ENCODE results near the gene VEGFA.

Gene VEGFA

DNA sequence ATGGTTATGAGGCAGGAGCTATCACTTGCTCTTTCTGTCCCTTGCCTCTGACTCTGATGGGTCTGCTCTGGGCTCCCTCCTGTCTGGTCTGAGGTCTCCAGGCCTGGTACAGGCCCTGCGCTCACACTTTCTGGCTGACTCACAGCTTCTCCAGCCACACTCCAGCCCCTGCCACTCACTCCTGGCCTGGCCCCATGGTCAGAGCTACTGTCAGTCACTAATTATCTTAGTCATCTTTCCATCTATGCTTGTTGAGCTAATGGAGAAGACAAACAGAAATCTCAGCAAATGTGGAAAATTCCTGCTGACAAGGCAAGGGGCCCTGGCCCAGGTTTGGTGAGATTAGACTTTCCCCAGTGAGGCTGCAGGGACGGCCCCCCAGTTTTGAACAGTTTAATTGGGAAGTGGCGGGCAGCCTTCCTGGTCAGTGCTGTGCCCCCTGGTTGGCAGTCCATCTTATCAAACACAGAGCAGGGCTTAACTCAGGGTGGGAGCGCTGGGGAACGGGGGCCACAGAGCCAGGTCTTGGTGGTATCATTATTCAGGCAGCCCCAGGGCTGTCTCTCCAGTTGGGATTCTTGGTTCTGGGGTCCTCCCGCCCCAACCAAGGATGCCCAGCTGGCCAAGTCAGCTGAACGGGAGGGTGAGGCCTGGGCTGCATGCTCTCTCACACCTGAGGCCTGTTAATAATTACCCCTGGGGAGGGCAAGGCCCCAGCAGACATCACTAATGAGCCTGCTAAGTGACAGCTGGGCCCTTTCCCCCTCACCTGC, 63.4 kb downstream of the VEGFA start:
- peaks cover 19 to 41% of the 10 kb centered on the region in 2 donors for H3K27me3 Mint-ChIP-seq
- DNase-seq: no peak
- no peak for ATAC-seq (replicated peaks)
- H3K4me1 Mint-ChIP-seq (ENCODE audit: low read depth in 2 of 2): no peaks in the 10 kb centered on the region
- H3K4me3 Mint-ChIP-seq: no peak overlapping the region
- H3K9me3 Mint-ChIP-seq: no peaks in the 10 kb centered on the region
- no peaks in the 10 kb centered on the region for H3K36me3 Mint-ChIP-seq (ENCODE audit: insufficient read depth)
- no peak overlapping the region for H3K27ac Mint-ChIP-seq

DNA sequence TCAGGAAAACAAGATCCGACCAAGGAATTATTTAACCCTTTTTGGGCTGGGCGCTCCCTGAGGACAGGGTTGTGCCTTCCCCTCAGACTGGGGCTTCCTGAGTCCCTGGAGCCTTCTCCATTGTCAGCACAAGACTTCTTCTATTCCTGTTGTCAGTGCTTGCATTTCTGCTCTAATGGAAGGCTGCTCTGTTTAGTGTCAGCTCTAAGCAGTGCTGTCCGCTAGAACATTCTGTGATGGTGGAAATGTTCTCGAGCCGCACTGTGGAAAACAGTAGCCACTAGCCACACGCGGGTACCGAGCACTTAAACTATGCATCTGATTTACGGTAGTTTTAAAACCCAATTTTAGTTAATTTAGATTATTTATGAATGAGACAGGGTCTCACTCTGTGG, 64.0 kb downstream of the VEGFA start:
- no peaks in the 10 kb centered on the region for H3K36me3 Mint-ChIP-seq (ENCODE audit: insufficient read depth)
- no peak overlapping the region for H3K4me3 Mint-ChIP-seq
- H3K27ac Mint-ChIP-seq: no peak overlapping the region
- H3K9me3 Mint-ChIP-seq: no peaks in the 10 kb centered on the region
- ATAC-seq (replicated peaks) (no peak), DNase-seq (no peak)
- peaks cover 19 to 42% of the 10 kb centered on the region in 2 donors for H3K27me3 Mint-ChIP-seq
- H3K4me1 Mint-ChIP-seq (ENCODE audit: low read depth in 2 of 2): no peaks in the 10 kb centered on the region

DNA sequence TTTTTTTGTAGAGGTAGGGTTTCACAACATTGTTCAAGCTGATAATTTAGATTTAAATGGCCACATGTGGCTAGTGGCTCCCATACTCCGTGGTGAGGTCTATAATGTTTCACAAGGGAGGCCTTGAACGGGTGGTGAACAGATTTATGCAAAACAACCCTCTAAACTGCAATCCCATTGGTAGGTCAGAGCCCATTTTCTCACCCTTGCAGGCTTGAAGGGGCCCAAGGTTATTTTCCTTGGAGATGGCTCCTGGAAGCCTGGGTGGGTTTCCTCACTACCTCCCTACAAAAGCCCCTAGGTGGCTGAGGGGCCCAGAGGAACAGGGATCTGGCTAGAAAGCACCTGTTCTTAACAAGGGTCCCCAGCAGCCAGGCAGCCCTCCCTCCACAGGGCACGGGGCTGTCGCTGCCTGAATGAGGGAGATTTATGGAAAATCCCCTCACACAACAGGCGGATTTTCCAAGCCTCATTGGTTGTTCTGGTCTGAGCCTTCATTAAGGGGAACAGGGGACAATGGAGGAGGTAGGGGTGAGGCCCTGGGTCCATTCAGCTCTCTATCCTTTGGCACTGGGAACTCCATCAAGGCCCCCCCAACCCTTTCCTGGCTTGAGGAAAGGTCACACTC, 64.6 kb downstream of the VEGFA start:
- no peak for DNase-seq
- Mint-ChIP-seq H3K36me3 (ENCODE audit: insufficient read depth) (no peaks in the 10 kb centered on the region), H3K27ac (no peak overlapping the region), H3K4me3 (no peak overlapping the region), H3K4me1 (ENCODE audit: low read depth in 2 of 2) (no peaks in the 10 kb centered on the region), H3K9me3 (no peaks in the 10 kb centered on the region), H3K27me3 (peaks cover 18 to 42% of the 10 kb centered on the region in 2 donors)
- ATAC-seq (replicated peaks): no peak

DNA sequence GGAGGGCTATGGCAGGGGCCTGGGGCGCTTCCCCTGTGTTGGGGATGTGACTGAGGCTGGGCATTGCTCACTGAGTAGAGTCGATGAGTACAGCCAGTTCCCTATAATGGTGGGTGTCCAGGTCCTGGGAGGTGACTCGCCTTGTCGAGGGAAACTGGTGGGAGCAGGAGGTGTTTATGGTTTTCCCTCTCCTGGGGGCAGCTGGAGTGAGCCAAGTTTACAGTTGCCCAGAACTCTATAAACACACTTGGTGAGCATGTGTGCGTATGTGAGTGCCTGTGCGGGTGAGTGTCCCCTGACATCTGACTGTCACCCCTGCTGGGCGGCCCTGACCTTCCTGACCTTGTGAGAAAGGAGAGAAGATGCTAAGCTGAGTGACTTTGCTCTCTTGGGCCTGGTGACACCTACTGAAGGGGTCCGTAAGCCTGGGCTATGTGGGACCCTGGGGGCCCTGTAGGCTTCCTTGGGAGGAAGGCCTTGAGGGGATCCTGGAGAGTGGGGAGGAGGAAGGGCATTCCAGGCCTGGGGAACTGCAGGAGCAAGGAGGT, 65.9 kb downstream of the VEGFA start:
- H3K4me3 Mint-ChIP-seq: no peak overlapping the region
- H3K9me3 Mint-ChIP-seq: no peaks in the 10 kb centered on the region
- peaks cover 10 to 29% of the 10 kb centered on the region in 2 donors for H3K27me3 Mint-ChIP-seq
- no peaks in the 10 kb centered on the region for H3K4me1 Mint-ChIP-seq (ENCODE audit: low read depth in 2 of 2)
- DNase-seq: no peak
- no peak overlapping the region for H3K27ac Mint-ChIP-seq
- no peak for ATAC-seq (replicated peaks)
- no peaks in the 10 kb centered on the region for H3K36me3 Mint-ChIP-seq (ENCODE audit: insufficient read depth)
